ENCODE data around the gene CDCP1. TPM values are rescaled to one million over a fixed set of nuclear protein-coding genes. Genes with fewer than 3 reads are reported as not detected.
A peak's percentile ranks its signal among the peaks of the same experiment; 100 is the strongest.

CDCP1 gene
- total and polyA plus RNA-seq, 7 donors, result 0.01 to 1.4 (median 0.27) TPM

DNA sequence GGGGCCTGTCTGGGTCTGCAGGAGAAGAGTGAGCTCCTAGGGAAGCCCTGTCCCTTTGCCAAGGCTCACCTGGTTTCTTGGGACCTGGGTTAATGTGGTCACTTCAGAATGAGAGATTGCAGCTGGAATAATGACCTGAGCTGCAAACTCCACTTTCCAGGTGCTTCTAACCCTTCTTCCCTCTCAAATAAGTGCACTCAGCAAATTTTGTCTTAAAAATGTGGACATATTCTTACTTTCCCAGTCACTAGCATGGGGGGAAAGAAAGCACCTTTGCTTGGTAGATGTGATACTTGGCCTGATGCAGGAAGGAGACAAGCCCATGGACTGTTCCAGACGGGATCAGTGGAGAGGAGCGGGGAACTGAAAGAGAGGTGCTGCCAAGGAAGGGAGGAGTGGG is 38.9 kb upstream of the CDCP1 start:
- 91 to 100% (median 96%) methylated on average over 2 of the region's 2 CpGs for WGBS, 3 donors

GRCh38 chr3:45183872-45184262 is 37.7 kb upstream of the CDCP1 start:
- Histone ChIP-seq H3K27ac (peak overlapping the region; percentile 72), H3K4me1 (peaks cover 16% of the 10 kb centered on the region), H3K27me3 (ENCODE audit: insufficient read depth in 3 of 3, low read length in 2 of 3) (peaks cover 0 to 3% (median 0%) of the 10 kb centered on the region in 3 donors), H3K9me3 (no peaks in the 10 kb centered on the region), H3K36me3 (ENCODE audit: insufficient read depth in 1 of 2, low read depth in 1 of 2) (no peaks in the 10 kb centered on the region), H3K4me3 (no peak overlapping the region)
- DNase-seq, result no peak
- TF ChIP-seq, protein P1, sequence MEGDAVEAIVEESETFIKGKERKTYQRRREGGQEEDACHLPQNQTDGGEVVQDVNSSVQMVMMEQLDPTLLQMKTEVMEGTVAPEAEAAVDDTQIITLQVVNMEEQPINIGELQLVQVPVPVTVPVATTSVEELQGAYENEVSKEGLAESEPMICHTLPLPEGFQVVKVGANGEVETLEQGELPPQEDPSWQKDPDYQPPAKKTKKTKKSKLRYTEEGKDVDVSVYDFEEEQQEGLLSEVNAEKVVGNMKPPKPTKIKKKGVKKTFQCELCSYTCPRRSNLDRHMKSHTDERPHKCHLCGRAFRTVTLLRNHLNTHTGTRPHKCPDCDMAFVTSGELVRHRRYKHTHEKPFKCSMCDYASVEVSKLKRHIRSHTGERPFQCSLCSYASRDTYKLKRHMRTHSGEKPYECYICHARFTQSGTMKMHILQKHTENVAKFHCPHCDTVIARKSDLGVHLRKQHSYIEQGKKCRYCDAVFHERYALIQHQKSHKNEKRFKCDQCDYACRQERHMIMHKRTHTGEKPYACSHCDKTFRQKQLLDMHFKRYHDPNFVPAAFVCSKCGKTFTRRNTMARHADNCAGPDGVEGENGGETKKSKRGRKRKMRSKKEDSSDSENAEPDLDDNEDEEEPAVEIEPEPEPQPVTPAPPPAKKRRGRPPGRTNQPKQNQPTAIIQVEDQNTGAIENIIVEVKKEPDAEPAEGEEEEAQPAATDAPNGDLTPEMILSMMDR (IDR thresholded peaks at IDR 0.05), result no peak
- 81 to 86% (median 85%) methylated on average over 7 of the region's 7 CpGs for WGBS, 3 donors
- ATAC-seq, result no peak
- intact Hi-C loops (cut with DNase I), result loop anchor here in 1 of 2 donors (2.0 kb wide), 1 partner anchor 59 kb away; no protein-coding TSS in a partner anchor

More for the DNA sequence above, 38.9 kb upstream of the CDCP1 start:
- ATAC-seq, result no peak
- H3K27me3 ChIP-seq (ENCODE audit: insufficient read depth in 3 of 3, low read length in 2 of 3), result peaks cover 0 to 3% (median 0%) of the 10 kb centered on the region in 3 donors
- H3K4me1 ChIP-seq, result peaks cover 14% of the 10 kb centered on the region
- no peaks in the 10 kb centered on the region for H3K9me3 ChIP-seq
- H3K4me3 ChIP-seq, result no peak overlapping the region
- no peak overlapping the region for H3K27ac ChIP-seq
- no peak for DNase-seq
- intact Hi-C loops (cut with DNase I), result no loop called here
- no peaks in the 10 kb centered on the region for H3K36me3 ChIP-seq (ENCODE audit: insufficient read depth in 1 of 2, low read depth in 1 of 2)
- TF ChIP-seq, protein P1 (IDR thresholded peaks at IDR 0.05), result no peak

DNA sequence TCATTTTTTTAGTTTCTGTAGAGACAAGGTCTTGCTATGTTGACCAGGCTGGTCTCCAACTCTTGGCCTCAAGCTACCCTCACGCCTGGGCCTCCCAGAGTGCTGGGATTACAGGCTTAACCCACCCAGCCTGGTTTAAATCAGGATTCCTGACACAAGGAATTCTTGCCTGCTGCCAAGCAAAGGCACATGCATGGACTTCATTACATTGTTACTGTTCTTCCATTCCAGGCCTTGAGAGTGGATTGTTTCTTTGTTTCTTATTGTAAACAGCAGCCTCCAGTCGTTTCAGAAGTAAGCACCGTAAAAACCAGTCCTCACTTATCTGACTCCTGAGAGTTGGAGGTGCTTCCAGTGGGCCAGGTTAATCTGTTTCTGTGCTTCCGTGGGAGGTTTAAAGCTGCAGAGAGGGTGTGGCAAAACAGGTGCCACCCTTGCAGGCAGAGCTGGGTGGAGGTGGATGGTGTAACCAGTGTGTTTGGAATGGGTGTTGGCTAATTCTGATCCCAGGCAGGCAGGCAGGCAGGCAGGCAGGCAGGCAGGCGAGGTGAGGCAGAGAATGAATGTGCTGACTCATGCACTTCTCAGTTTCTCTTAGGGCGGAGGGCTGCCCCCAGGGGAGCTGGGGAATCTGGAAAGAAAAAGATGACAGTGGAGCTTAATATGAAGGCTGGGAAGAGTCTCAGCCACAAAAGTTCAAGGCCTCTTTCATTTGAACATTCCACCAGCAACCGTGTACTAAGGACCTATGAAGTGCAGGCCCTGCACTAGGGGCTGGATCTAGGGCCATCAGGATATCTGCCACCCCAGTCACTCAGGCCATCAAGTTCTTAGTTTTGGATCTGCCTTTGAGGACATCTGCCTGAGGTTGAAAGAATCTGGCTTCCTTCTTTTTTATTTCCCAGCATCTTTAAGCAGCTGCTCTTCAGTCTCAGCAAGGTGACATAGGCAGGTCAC is 37.0 kb upstream of the CDCP1 start:
- TF ChIP-seq, protein P1 (IDR thresholded peaks at IDR 0.05), result no peak
- H3K27ac ChIP-seq, result peak overlapping the region; percentile 72
- H3K4me3 ChIP-seq, result no peak overlapping the region
- intact Hi-C loops (cut with DNase I), result loop anchor here in 1 of 2 donors (2.0 kb wide), 1 partner anchor 58 kb away; no protein-coding TSS in a partner anchor
- H3K36me3 ChIP-seq (ENCODE audit: insufficient read depth in 1 of 2, low read depth in 1 of 2), result no peaks in the 10 kb centered on the region
- DNase-seq (peak in 1 of 2 donors; percentile 31), ATAC-seq (peak; percentile 69 to 88 (median 80))
- 31 to 36% (median 35%) methylated on average over 7 of the region's 7 CpGs for WGBS, 3 donors
- peaks cover 18% of the 10 kb centered on the region for H3K4me1 ChIP-seq
- H3K27me3 ChIP-seq (ENCODE audit: insufficient read depth in 3 of 3, low read length in 2 of 3), result peaks cover 0 to 3% (median 0%) of the 10 kb centered on the region in 3 donors
- no peaks in the 10 kb centered on the region for H3K9me3 ChIP-seq

- H3K27me3 ChIP-seq (ENCODE audit: insufficient read depth in 3 of 3, low read length in 2 of 3), result peaks cover 0 to 3% (median 0%) of the 10 kb centered on the region in 3 donors
- peaks cover 26% of the 10 kb centered on the region for H3K4me1 ChIP-seq
- no peak overlapping the region for H3K27ac ChIP-seq
- TF ChIP-seq, protein P1 (IDR thresholded peaks at IDR 0.05), result no peak
- 72 to 79% (median 78%) methylated on average over 5 of the region's 5 CpGs for WGBS, 3 donors
- no peak for ATAC-seq
- no peaks in the 10 kb centered on the region for H3K9me3 ChIP-seq
- H3K36me3 ChIP-seq (ENCODE audit: insufficient read depth in 1 of 2, low read depth in 1 of 2), result no peaks in the 10 kb centered on the region
- DNase-seq, result no peak
- intact Hi-C loops (cut with DNase I), result no loop called here
- no peak overlapping the region for H3K4me3 ChIP-seq
These were observed 35.3 kb upstream of the CDCP1 start for GRCh38 chr3:45181496-45181895.

Measured in psoas muscle (tissue), 8 donors.